ENCODE data around the gene SRSF11. TPM values are rescaled to one million over a fixed set of nuclear protein-coding genes. Genes with fewer than 3 reads are reported as not detected.

The SRSF11 gene
- total RNA-seq, 1 experiment from 2014 or later = 103 TPM

Other genes with a start within 250 kb of the SRSF11 start
- 42.7 and 48.8 TPM in 2 replicates for gene LRRC40, start 15.8 kb upstream of the SRSF11 start, total RNA-seq (2014; rRNA removed; shearing (Covaris generic))
- 34.1 and 47.0 TPM in 2 replicates for gene ANKRD13C, start 133.3 kb downstream of the SRSF11 start, total RNA-seq (2014; rRNA removed; shearing (Covaris generic))
- gene CTH, start 189.9 kb downstream of the SRSF11 start, total RNA-seq (2014; rRNA removed; shearing (Covaris generic)) = 6.9 and 7.6 TPM in 2 replicates